ENCODE results near the gene PRKAG3.
"Not testable (repeated sequence)": the region's sequence is repeated elsewhere in the genome, so short reads cannot be mapped to it uniquely, and the experiment has no call there.

The PRKAG3 gene

DNA sequence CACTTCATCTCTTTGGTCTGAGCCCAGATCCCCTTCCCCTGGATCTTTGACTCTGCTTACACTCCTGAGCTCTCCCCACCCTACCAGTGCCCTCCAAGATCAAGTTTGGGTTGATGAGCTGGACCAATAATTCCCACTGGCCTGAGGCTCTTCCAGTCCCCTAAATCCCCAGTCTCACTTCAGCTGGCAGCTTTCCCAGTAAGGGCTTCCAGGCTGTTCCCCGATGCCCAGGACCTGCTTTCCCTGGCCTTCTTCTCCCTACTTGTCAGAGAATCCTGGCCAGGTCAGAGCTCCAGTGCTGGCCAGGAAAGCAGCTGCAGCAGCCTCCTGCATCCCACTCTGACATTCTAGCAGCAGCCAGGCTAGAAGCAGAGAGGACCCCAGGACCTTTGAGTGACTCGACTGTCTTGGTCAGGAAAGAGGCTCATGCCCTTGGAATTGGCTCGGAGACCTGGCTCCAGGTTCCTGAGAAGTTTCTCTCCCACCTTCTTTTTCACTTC is 31.5 kb upstream of the PRKAG3 start:
- no peak for DNase-seq (ENCODE audit: low spot score)

DNA sequence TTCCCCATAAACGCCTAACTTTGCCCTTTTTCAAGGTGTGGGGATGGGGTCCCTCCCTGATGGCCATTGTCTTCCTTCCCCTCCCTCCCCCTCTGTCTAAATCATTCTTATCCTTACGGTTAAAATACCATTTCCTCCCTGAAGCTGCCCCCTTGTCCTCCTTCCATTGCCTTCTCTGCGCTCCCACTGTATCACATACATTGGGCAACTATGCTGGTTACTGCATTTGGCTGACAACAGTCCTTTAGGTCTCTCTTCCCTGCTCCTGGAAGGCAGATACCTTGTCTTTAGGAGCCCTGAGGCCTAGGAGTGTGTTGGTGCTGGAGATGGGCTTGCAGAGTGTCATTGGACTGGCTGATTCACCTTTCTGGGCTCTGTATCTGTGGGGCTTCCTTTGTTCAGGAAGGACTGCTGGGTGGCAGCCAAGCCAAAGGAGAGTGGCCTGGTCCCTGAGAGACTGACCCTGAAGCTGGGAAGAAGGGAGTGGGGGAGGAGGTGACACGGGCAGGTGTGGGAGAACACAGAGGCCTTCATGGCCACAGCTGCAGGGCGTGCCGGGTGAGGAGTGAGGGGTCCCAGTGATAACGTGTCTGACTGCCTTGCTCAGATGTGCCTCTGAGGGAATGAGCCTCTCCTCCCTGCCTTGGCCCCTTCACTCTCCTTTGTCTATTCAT is 30.2 kb upstream of the PRKAG3 start:
- no peak for DNase-seq (ENCODE audit: low spot score)

DNA sequence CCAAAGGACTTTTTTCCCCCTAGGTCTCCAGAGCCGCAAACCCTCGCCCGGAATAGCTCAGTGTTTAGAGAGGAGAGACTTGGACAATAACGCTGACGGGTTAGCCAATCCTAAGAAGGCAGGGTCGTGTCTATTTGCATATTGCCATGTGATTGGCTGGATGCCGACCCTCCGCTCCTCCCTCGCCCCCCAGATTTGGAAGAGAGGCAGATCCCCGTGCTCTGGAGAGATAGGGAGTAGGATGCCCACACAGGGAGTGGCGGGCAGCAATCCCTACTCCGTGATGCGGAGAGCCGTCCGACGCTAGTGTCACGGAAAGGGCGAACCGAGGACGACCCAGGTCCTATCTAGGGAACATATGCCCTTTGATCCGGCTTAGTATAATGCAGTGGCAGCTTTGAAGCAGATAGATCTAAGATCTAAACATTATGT is 29.4 kb upstream of the PRKAG3 start:
- DNase-seq (ENCODE audit: low spot score): no peak

DNA sequence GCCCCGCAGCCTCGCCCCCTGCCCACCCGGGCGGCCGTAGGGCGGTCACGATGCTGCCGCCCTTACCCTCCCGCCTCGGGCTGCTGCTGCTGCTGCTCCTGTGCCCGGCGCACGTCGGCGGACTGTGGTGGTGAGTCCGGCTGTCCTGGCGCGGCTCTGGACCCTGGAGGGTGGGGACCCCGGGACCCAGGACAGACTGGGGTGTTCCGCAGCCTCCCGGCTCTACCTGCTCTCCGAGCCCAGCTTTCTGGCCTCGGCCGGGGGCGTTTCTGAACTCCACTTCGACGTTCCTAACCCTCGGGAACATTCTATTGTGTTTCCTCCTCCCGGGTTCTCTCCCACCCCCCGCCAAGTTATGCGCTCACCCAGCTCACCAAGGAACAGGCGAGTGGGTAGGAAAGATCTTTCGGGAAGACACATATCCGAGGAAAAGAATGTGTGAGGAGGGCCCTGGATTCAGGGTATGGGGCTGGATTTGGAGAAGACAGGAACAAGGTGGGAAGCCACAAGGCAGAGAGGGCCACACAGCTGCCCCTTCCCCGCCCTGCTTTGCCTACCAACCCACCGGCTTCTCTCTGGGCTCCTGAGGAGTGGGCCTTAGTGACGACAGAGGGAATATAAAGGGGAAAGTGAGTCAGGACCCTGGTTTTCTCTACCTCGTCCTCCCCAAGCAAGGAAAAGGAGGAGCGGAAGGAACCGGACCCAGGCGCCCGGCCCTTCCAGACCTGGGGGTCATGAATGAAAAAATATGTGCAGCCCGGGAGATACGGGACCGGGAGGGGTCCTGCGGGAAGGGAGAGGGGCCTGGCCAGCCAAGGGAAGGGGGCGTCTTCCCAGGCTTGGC is 28.6 kb upstream of the PRKAG3 start:
- DNase-seq (ENCODE audit: low spot score): no peak

DNA sequence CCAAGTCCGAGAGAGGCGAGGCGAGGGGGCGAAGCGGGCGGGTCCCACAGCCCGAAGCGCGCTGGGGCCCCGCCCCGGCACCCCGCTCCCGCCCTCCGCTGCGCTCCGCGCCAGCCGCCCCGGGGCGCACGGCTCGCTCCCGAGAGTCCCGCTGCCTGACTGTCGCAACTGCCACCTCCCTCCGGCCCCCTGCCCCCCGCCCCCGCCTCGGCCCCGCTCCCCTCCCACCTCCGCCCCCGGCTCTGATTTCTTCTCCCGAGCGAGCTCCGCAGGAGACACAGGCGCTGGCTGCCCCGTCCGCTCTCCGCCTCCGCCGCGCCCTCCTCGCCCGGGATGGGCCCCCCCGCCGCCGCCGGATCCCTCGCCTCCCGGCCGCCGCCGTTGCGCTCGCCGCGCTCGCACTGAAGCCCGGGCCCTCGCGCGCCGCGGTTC is 28.0 kb upstream of the PRKAG3 start, which contains the start of gene WNT6:
Gene WNT6, plus strand, starts transcription at position 250 of the 432 bp plus-strand sequence. CDS start 233 bp downstream, outside the sequence.
- DNase-seq (ENCODE audit: low spot score): peak; percentile 22

DNA sequence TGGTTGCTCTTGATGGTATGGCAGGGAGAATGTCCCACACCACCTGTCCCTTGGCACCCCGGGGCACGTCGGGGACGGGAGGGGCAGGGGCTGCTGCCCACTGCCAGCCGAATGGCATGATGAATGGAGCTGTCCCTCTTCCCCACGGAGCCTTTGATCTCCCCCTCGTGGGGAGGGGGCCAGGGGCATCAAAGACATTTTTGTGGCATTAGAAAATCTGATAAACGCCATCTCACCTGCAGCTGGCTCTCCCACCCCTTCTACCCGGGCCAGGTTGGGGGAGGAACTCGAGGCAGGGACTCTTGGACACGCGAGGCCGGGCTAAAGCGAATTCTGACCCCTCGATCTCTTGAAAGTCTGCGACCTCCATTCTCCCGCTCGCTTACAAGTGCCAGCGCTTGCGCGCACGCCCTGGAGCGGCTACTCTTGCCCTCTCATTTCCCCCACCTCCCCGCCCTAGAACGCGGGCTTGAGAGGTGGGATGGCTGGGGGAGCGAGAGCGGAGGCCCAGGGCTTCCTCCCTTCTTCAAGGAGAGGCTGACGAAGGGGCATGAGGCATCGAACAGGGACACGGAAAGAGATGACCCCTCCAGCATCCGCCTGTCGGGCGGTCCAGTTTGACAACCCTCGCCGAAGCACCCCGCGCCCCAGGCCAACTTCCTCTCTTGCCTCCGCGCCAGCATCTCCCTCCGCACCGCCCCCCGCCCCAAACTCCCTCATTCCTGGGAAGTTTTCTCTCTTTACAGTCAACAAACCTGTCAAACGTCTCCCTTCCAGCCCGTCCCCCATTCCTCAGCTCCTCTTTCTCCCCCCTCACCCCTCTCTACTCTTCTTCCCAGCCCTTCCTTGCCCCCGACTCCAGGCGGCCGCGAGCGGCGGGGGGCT is 27.3 kb upstream of the PRKAG3 start:
- DNase-seq (ENCODE audit: low spot score): no peak

DNA sequence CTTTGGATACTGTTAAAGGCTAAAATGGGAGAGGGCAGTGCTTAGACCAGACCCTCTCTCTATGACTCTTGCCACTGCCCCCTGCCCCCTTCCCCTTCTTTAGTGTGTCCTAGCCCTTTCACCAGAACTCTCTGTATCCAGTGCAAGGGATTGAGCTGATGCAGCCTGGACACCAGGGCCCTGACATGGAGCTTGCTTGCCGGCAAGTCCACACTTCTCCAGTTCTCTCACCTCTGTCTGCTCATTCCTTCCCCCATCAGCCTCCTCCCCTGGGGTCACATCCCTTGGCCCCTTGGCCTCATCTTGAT is 26.5 kb upstream of the PRKAG3 start:
- DNase-seq (ENCODE audit: low spot score): no peak

DNA sequence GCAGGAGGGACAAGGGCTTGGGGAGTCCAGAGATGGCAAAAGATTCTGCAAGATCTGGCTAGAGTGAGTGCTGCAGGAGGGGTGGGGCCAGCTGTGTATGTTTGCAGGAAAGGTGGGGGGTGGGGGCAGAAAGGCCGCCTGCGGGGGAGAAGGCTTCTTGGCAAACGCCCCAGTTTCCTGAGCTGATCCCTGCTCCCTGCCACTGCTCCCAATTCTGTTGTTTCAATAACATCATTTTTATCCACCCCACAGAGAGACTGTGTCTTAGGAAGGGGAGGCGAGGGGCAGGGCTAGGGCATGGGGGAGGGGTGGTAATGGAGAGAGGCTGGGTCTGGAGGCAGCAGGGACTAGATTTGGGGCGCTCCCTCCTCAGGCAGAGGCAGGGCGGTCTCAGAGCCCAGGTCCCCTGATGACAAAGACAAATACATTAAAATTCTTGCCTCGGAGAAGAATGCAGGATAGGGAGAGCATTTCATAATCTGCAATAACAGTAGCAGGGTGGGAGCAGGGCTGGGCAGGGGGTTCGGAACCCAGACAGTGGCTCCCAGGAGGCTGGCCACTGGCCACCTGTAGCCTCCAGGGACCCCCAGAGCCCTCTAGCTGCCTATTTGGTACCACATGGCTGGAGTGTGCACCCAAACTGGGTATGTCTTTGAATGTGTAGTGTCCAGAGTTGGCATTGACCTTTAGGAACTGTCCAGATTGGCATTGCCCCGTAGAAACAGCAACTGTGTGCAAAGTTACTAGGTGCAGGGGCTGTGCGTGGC is 26.0 kb upstream of the PRKAG3 start:
- DNase-seq (ENCODE audit: low spot score): no peak

DNA sequence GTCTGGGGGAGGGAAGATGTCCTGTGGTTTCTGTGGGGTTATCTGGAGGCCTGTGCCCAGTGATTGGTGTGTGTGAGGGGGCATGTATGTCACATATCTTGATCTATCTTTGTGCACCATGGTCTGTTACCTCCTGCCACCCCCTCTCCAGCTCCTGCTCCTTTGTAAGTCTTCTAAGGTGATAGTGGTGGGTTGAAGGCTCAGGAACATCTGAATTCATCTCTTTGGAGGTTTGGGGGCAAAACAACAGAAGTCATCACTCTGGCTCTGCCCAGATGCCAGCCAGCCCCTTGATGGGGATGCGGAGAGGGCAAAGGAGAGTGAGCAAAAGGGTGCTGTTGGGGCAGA is 25.3 kb upstream of the PRKAG3 start:
- DNase-seq (ENCODE audit: low spot score): no peak

DNA sequence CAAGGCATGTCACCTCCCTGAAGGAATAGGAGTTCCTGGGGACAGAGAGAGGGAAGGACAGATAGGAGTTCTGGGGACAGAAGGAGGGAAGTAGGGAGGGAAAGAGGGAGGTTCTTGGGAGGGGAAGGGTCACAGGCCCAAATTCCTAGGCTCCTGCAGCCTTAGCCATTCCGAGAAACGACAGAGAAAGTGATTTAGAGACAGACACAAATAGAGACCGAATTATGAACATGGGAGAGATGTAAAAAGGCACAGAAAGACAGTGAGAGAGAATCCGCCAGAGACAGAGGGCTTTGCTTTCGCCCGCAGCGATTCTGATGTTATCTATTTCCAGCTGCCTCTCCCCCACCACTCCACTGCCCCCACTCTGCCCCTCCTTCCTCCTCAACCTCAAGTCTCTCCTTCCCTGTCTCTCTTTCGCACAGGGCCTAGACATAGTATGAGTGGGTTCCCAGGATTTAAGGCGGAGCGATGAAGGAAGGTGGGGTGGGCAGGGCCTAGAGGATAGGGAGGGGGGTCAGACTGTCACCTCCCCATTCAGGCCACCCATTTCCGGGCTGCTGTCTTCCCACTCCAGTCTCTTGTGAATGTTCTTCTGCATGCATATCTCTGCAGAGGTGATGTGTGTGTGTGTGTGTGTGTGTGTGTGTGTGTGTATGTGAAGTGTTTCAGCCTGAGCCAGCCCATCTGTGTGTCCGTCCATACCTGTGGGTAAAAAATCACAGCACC is 24.7 kb upstream of the PRKAG3 start:
- no peak for DNase-seq (ENCODE audit: low spot score)

DNA sequence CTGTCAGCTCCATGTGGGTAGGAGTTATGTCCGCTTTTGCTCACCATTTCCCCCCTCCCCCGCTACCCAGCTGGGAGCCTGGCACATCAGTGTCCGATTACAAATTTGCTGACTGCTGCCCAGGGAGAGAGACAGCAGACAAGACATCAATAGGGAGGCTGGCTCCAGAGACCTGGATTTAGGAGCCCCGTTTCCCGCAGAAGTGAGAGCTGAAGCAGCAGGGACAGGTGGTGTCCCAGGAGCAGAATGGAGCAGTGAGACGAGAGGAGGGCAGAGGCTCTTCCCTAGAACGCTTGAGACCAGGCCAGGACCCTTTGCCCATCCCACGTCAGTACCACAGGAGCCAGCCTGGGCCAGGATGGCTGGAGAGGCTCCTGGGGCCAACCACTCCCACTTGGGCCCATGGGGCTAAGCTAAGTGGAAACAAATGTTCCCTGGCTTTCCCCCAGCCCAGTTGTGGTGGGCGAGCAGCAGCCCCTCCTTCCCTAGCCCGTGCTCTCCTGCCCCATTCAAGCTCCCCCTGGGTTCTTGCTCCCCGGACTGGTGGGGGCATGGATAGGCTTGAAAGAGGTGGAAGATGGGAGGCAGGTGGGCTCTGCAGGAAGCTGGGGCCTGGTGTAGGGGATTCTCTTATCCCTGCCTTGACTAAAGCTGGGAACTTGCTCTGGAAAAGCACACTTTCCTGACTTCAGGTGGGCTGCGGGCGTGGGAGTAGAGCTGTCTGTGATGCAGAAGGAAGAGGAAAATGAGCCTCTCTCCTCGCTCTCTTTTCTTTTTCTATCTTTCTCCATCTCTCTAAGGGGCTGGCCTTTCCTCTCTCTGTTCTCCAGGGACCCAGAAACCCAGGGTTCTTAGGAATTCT is 23.9 kb upstream of the PRKAG3 start:
- DNase-seq (ENCODE audit: low spot score): no peak

DNA sequence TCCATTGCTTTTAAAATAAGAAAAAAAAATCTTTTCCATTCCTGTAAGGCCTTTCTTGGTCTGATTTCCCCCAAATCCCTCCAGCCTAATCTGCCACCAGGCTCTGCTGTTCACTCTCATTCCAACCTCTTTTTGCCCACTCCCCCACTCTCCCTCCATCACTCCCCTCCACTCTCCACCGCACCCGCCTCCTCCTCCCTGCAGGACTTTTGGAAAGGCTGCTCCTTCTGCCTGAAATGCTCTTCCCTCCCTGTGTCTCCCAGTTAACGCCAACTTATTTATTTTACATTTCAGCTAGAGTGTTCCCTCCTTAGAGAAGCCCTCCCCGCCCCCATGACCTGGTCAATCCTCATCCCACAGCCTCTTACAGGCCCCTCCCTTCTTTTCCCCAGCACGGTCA is 23.3 kb upstream of the PRKAG3 start:
- no peak for DNase-seq (ENCODE audit: low spot score)

DNA sequence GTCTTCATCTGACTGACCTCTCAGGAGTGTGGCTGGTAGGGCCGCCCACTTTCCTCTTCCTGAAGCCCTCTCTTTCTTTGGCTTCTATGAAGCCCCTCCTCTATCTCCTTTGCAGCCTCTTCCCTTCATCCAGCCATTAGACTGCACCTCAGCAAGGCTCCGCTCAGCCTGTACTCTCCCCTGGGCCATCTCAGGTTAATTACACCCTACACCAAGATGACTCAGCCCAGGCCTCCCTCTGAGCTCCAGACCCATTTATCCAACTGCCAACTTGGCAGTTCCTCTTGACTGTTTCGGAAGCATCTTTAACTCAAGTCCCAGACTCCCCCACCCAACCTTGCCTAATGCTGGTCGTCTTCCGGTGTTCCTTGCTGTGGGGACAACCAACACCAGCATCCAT is 22.2 kb upstream of the PRKAG3 start:
- no peak for DNase-seq (ENCODE audit: low spot score)

DNA sequence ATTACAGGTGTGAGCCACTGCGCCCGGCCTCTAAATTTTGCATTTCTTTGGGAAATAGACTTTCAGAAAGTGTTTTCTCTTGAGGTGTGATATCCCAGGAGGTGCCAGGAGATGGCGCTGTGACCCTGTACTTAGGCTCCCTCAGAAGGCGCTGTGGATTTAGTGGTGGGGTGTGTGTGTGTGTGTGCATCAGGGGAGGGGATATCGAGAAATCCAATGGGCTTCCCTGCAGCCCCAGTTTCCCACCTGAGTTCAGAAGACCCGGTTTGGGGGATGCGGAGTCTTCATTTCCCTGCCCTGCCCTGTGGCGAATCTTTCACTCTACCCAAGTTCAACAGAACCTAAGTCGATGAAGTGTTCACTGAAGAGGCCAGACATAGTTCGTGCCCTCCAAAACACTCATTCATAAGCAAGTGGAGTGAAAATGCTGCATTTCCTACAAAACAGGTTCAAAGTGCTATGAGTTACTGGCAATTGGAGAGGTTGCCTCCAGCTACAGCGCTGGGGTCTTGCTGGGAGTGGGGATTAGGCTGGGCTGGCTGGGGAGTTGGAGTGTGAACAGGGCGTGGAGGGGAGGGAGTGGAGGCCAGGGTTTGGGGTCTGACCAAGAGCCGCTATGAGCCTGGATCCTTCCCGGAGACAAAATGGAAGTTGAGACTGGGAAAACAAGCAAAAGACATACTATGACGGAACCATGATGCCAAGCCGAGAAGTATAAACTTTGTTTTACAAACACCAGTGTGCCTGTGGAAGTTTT is 21.5 kb upstream of the PRKAG3 start:
- DNase-seq (ENCODE audit: low spot score): peak; percentile 56

DNA sequence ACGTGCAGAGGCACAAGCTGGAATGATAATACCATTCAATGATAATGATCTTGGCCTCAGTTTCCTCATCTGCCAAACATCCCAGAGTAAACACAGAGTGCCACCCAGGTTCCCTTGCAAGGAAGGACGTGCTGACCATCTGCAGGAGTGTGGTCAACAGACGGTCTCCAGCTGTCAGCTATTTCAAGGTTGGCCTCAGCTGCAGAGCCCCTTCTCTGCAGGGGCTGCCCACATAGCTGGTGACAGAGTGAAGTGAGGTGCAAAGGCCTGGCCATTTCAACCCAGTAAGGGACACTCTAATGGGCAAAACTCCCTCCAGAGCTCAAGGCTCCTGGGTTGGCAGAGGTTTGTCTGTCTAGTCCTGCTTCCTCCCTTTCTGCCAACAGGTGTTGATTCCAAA is 19.7 kb upstream of the PRKAG3 start:
- no peak for DNase-seq (ENCODE audit: low spot score)

DNA sequence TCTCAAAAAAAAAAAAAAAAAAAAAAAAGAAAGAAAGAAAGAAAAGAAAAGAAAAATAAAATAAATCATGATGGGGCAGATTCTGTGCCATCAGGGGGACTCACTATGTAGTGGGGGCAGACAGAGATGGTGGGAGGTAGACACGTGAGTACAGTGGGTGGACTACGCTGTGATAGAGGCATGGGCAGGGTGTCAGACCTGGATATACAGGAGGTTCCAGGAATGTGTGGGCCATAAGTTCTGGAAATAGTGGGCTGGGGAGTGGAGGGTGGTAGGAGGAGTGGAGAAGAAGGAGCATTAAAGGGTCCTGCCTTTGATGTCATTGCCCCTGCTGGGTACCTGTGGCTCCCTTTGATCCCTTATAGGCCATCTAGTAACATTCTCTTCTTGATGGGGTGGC is 19.2 kb upstream of the PRKAG3 start:
- no peak for DNase-seq (ENCODE audit: low spot score)

DNA sequence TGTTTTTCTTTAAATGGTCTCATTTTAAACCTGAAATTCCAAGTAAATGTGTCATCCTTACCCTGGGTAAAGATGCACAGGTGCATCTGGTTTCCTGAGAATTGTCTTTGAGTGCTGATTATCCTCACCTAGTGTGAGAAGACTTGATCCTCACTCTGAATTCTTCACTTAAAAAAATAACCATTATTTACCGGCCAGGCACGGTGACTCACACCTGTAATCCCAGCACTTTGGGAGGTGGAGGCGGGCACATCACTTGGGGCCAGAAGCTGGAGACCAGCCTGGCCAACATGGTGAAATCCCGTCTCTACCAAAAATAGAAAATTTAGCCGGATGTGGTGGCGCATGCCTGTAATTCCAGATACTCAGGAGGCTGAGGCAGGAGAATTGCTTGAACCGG is 18.1 kb upstream of the PRKAG3 start:
- no peak for DNase-seq (ENCODE audit: low spot score)

DNA sequence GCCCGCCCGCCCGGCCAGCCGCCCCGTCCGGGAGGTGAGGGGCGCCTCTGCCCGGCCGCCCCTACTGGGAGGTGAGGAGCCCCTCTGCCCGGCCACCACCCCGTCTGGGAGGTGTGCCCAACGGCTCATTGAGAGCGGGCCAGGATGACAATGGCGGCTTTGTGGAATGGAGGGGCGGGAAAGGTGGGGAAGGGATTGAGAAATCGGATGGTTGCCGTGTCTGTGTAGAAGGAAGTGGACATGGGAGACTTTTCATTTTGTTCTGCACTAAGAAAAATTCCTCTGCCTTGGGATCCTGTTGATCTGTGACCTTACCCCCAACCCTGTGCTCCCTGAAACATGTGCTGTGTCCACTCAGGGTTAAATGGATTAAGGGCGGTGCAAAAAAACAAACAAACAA is 15.4 kb upstream of the PRKAG3 start:
- DNase-seq (ENCODE audit: low spot score): not testable (repeated sequence)

DNA sequence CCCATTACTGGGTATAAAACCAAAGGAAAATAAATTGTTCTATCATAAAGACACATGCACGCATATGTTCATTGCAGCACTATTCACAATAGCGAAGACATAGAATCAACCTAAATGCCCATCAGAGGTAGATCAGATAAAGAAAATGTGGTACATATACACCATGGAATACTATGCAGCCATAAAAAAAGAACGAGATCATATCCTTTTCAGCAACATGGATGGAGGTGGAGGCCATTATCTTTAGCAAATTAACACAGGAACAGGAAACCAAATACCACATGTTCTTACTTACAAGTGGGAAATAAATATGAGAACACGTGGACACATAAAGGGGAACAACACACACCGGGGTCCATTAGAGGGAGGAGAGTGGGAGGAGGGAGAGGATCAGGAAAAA is 12.7 kb upstream of the PRKAG3 start:
- not testable (repeated sequence) for DNase-seq (ENCODE audit: low spot score)
